Mesodermal cell (in vitro differentiated cells): ENCODE results near the gene COL15A1.
A peak's percentile ranks its signal among the peaks of the same experiment; 100 is the strongest.

Source experiments
- H3K27ac ChIP-seq: 2 replicates; pipeline ENCODE4 v1.7.0; 2013; ENCODE audit warnings: mild to moderate bottlenecking, low read depth, low read length, moderate library complexity; ENCODE audit not compliant: severe bottlenecking
- H3K36me3 ChIP-seq: 2 replicates; pipeline ENCODE4 v1.7.1; 2013; ENCODE audit warnings: mild to moderate bottlenecking, low read length, moderate library complexity; ENCODE audit not compliant: control insufficient read depth, insufficient read depth
- H3K4me1 ChIP-seq: one replicate; pipeline ENCODE4 v1.7.1; 2013; ENCODE audit warnings: mild to moderate bottlenecking, low read length; ENCODE audit not compliant: insufficient read depth, control insufficient read depth, poor library complexity, severe bottlenecking
- H3K4me3 ChIP-seq: 2 replicates; pipeline ENCODE4 v1.7.0; 2013; ENCODE audit warnings: low read length, control low read depth, mild to moderate bottlenecking; ENCODE audit not compliant: insufficient read depth, poor library complexity, severe bottlenecking; ENCODE audit errors: extremely low read depth
- H3K9me3 ChIP-seq: 2 replicates; pipeline ENCODE4 v1.7.1; 2013; ENCODE audit warnings: mild to moderate bottlenecking, low read length, moderate library complexity; ENCODE audit not compliant: control insufficient read depth
- WGBS, 2 experiments: methylation state at CpG; one replicate each; pipeline ENCODE4 v1.1.5; 2013; ENCODE audit warnings: missing lambda C conversion rate in 2 of 2; ENCODE audit not compliant: insufficient coverage in 2 of 2; 5-methylcytosine and 5-hydroxymethylcytosine counted together

Gene COL15A1

GRCh38 chr9:98929895-98930341 lies 13.8 kb upstream of the COL15A1 start:
- Histone ChIP-seq H3K9me3 (no peaks in the 10 kb centered on the region), H3K36me3 (no peaks in the 10 kb centered on the region), H3K27ac (no peak overlapping the region), H3K4me3 (no peak overlapping the region), H3K4me1 (peaks cover 7% of the 10 kb centered on the region)
- 88 to 98% methylated on average over 8 to 9 of the region's 10 CpGs for WGBS, 2 experiments

- H3K9me3 ChIP-seq: no peaks in the 10 kb centered on the region
- WGBS, 2 experiments: 96 to 98% methylated on average over 6 to 7 of the region's 9 CpGs
- H3K27ac ChIP-seq: no peak overlapping the region
- H3K4me1 ChIP-seq: peaks cover 3% of the 10 kb centered on the region
- no peaks in the 10 kb centered on the region for H3K36me3 ChIP-seq
- H3K4me3 ChIP-seq: no peak overlapping the region
Observed at GRCh38 chr9:98930792-98931191, 12.9 kb upstream of the COL15A1 start.

GRCh38 chr9:98931600-98932389 lies 11.9 kb upstream of the COL15A1 start:
- no peaks in the 10 kb centered on the region for H3K36me3 ChIP-seq
- 96 to 100% methylated on average over 4 of the region's 8 CpGs for WGBS, 2 experiments
- no peaks in the 10 kb centered on the region for H3K9me3 ChIP-seq
- H3K4me1 ChIP-seq: peaks cover 3% of the 10 kb centered on the region
- no peak overlapping the region for H3K27ac ChIP-seq
- no peak overlapping the region for H3K4me3 ChIP-seq

GRCh38 chr9:98933185-98933584 lies 10.5 kb upstream of the COL15A1 start:
- no peak overlapping the region for H3K4me3 ChIP-seq
- WGBS, 2 experiments: 96 to 97% methylated on average over 5 of the region's 5 CpGs
- H3K27ac ChIP-seq: no peak overlapping the region

GRCh38 chr9:98933890-98934289 lies 9.8 kb upstream of the COL15A1 start:
- Histone ChIP-seq H3K27ac (no peak overlapping the region), H3K4me1 (peaks cover 3% of the 10 kb centered on the region)
- WGBS, 2 experiments: 100% methylated on average over 1 of the region's 2 CpGs

More at GRCh38 chr9:98933185-98933584, 10.5 kb upstream of the COL15A1 start:
- peaks cover 3% of the 10 kb centered on the region for H3K4me1 ChIP-seq
- no peaks in the 10 kb centered on the region for H3K9me3 ChIP-seq
- H3K36me3 ChIP-seq: no peaks in the 10 kb centered on the region

GRCh38 chr9:98935071-98935505 lies 8.6 kb upstream of the COL15A1 start:
- no peak overlapping the region for H3K4me3 ChIP-seq
- H3K4me1 ChIP-seq: peaks cover 3% of the 10 kb centered on the region
- 100% methylated on average over 1 to 2 of the region's 3 CpGs for WGBS, 2 experiments
- no peak overlapping the region for H3K27ac ChIP-seq
- no peaks in the 10 kb centered on the region for H3K36me3 ChIP-seq
- no peaks in the 10 kb centered on the region for H3K9me3 ChIP-seq

More at GRCh38 chr9:98933890-98934289, 9.8 kb upstream of the COL15A1 start:
- Histone ChIP-seq H3K4me3 (no peak overlapping the region), H3K9me3 (no peaks in the 10 kb centered on the region), H3K36me3 (no peaks in the 10 kb centered on the region)

- WGBS, 2 experiments: 75 to 86% methylated on average over 1 to 2 of the region's 3 CpGs
Observed at GRCh38 chr9:98940276-98940675, 3.4 kb upstream of the COL15A1 start.

GRCh38 chr9:98941946-98942523 lies 1.7 kb upstream of the COL15A1 start:
- Histone ChIP-seq H3K4me3 (no peak overlapping the region), H3K27ac (no peak overlapping the region), H3K9me3 (no peaks in the 10 kb centered on the region), H3K4me1 (peaks cover 5% of the 10 kb centered on the region), H3K36me3 (no peaks in the 10 kb centered on the region)
- WGBS, 2 experiments: 90 to 95% methylated on average over 3 to 4 of the region's 8 CpGs

More at GRCh38 chr9:98940276-98940675, 3.4 kb upstream of the COL15A1 start:
- Histone ChIP-seq H3K9me3 (no peaks in the 10 kb centered on the region), H3K36me3 (no peaks in the 10 kb centered on the region), H3K4me1 (peaks cover 8% of the 10 kb centered on the region), H3K27ac (no peak overlapping the region), H3K4me3 (no peak overlapping the region)

GRCh38 chr9:98942906-98943681 lies 613 bp upstream of the COL15A1 start:
- H3K36me3 ChIP-seq: no peaks in the 10 kb centered on the region
- no peak overlapping the region for H3K27ac ChIP-seq
- H3K4me1 ChIP-seq: peaks cover 5% of the 10 kb centered on the region
- 51 to 65% methylated on average over 11 to 13 of the region's 15 CpGs for WGBS, 2 experiments
- H3K9me3 ChIP-seq: no peaks in the 10 kb centered on the region
- peak overlapping the region; percentile 40 for H3K4me3 ChIP-seq

GRCh38 chr9:98944057-98944733 lies 488 bp downstream of the COL15A1 start:
- H3K4me1 ChIP-seq: peaks cover 5% of the 10 kb centered on the region
- no peaks in the 10 kb centered on the region for H3K36me3 ChIP-seq
- no peak overlapping the region for H3K27ac ChIP-seq
- 2 to 4% methylated on average over 40 to 44 of the region's 46 CpGs for WGBS, 2 experiments
- H3K4me3 ChIP-seq: peak overlapping the region; percentile 40
- no peaks in the 10 kb centered on the region for H3K9me3 ChIP-seq
